HCT116 (cell line): ENCODE data around the gene PIKFYVE.

ENCODE experiments used
- CTCF ChIP-seq, 3 experiments: fragments of 200-600 bp in 1 of 3; sonication (generic) in 1 of 3; IDR thresholded peaks in 2 of 3; conservative IDR thresholded peaks in 1 of 3; 2 replicates each; pipeline ENCODE4 v1.5.1; 2012 to 2017; ENCODE audit warnings: low read depth in 2 of 3, low read length in 2 of 3, antibody characterized with exemption in 1 of 3, borderline replicate concordance in 1 of 3, control low read depth in 1 of 3, mild to moderate bottlenecking in 1 of 3, mixed read lengths in 1 of 3, mixed run types in 1 of 3, moderate library complexity in 1 of 3; ENCODE audit not compliant: insufficient read depth in 1 of 3
- POLR2A ChIP-seq: IDR thresholded peaks from 2 replicates; pipeline ENCODE4 v1.7.0; 2011; ENCODE audit warnings: borderline replicate concordance; ENCODE audit not compliant: insufficient read depth, insufficient read length; ENCODE audit errors: extremely low read depth

- no peak for TF ChIP-seq CTCF (IDR thresholded peaks at IDR 0.05 in 2 of 3, conservative IDR thresholded peaks at IDR 0.05 in 1 of 3; ENCODE audit: borderline replicate concordance in 1 of 3, insufficient read depth in 1 of 3, low read depth in 2 of 3, low read length in 2 of 3)
- TF ChIP-seq POLR2A: no peak
These were observed 49.2 kb downstream of the PIKFYVE start for GRCh38 chr2:208315081-208315788.
